Hepatocyte (in vitro differentiated cells): Measurements from ENCODE around the gene DAND5.

Experiments
- EZH2phosphoT487 ChIP-seq: fragments of 200-600 bp; sonication (generic); IDR thresholded peaks from one replicate; pipeline ENCODE4 v1.6.1; 2018; ENCODE audit warnings: antibody characterized with exemption, mild to moderate bottlenecking, low read depth, moderate library complexity; ENCODE audit not compliant: unreplicated experiment, severe bottlenecking
- TF ChIP-seq, protein P1 (sequence below): fragments of 200-600 bp; sonication (generic); IDR thresholded peaks from 2 replicates; pipeline ENCODE4 v1.5.1; 2016; ENCODE audit warnings: antibody characterized with exemption, mild to moderate bottlenecking; ENCODE audit not compliant: poor library complexity

DNA sequence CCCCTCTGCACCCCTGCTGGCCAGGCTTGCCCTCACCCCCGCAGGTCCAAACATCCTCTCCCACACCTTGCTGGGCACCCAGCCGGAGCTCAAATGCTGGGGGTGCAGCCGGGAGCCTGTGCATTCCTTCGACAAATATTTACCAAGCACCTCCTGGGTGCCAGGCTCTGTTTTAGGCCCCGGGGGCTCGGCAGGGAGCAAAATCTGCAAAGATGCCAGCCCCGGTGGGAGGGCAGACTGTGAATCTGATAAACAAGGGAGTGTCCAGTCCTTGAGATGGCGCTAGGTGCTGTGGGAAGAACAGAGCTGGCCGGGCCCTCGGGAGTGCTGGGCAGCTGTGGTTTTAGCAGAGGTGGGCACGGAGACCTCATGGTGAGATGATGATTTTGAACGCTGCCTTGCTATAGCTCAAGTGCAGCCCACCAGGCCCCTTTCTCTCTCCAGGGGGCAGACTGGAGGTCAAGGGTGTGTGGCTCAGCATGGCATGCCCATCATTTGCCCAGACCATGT is 36.5 kb downstream of the DAND5 start:
- TF ChIP-seq, protein P1, sequence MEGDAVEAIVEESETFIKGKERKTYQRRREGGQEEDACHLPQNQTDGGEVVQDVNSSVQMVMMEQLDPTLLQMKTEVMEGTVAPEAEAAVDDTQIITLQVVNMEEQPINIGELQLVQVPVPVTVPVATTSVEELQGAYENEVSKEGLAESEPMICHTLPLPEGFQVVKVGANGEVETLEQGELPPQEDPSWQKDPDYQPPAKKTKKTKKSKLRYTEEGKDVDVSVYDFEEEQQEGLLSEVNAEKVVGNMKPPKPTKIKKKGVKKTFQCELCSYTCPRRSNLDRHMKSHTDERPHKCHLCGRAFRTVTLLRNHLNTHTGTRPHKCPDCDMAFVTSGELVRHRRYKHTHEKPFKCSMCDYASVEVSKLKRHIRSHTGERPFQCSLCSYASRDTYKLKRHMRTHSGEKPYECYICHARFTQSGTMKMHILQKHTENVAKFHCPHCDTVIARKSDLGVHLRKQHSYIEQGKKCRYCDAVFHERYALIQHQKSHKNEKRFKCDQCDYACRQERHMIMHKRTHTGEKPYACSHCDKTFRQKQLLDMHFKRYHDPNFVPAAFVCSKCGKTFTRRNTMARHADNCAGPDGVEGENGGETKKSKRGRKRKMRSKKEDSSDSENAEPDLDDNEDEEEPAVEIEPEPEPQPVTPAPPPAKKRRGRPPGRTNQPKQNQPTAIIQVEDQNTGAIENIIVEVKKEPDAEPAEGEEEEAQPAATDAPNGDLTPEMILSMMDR: no peak
- no peak for TF ChIP-seq EZH2phosphoT487
